ENCODE data around the gene PARP12. TPM values are rescaled to one million over a fixed set of nuclear protein-coding genes. Genes with fewer than 3 reads are reported as not detected.

Gene PARP12
- total and polyA plus RNA-seq, 5 experiments from 2014 or later = 18.9 to 106 (median 34.6) TPM

GRCh38 chr7:140029072-140029471, 33.7 kb downstream of the PARP12 start:
- no peak for ATAC-seq
- Mint-ChIP-seq H3K27me3 (no peaks in the 10 kb centered on the region), H3K36me3 (peaks cover 3 to 86% (median 38%) of the 10 kb centered on the region in 3 donors), H3K9me3 (no peaks in the 10 kb centered on the region), H3K4me3 (no peak overlapping the region), H3K4me1 (peaks cover 3 to 9% (median 6%) of the 10 kb centered on the region in 4 donors), H3K27ac (no peak overlapping the region)
- POLR2A ChIA-PET = no interaction called here
- no peak for DNase-seq

GRCh38 chr7:140028311-140028710, 34.4 kb downstream of the PARP12 start:
- Mint-ChIP-seq H3K27ac (peak overlapping the region in 5 of 10 donors; percentile 9 to 79 (median 53)), H3K27me3 (no peaks in the 10 kb centered on the region), H3K4me3 (no peak overlapping the region), H3K9me3 (no peaks in the 10 kb centered on the region), H3K4me1 (peaks cover 2 to 6% (median 5%) of the 10 kb centered on the region in 4 donors), H3K36me3 (peaks cover 3 to 86% (median 31%) of the 10 kb centered on the region in 3 donors)
- no peak for ATAC-seq
- DNase-seq = no peak
- POLR2A ChIA-PET = no interaction called here

GRCh38 chr7:140027858-140028257, 34.9 kb downstream of the PARP12 start:
- H3K9me3 Mint-ChIP-seq = no peaks in the 10 kb centered on the region
- POLR2A ChIA-PET = no interaction called here
- H3K4me3 Mint-ChIP-seq = no peak overlapping the region
- H3K36me3 Mint-ChIP-seq = peaks cover 3 to 87% (median 29%) of the 10 kb centered on the region in 3 donors
- peaks cover 0 to 4% (median 4%) of the 10 kb centered on the region in 4 donors for H3K4me1 Mint-ChIP-seq
- ATAC-seq (no peak), DNase-seq (no peak)
- H3K27me3 Mint-ChIP-seq = no peaks in the 10 kb centered on the region
- H3K27ac Mint-ChIP-seq = peak overlapping the region in 3 of 10 donors; percentile 53 to 79 (median 76)

GRCh38 chr7:140026935-140027334, 35.8 kb downstream of the PARP12 start:
- POLR2A ChIA-PET = interaction anchor here (0.6 kb wide), 1 partner anchor 33 kb away, joined by 8 read pairs; no protein-coding TSS in a partner anchor
- H3K36me3 Mint-ChIP-seq = peaks cover 3 to 88% (median 29%) of the 10 kb centered on the region in 3 donors

GRCh38 chr7:140025814-140026433, 36.8 kb downstream of the PARP12 start:
- POLR2A ChIA-PET = no interaction called here
- Mint-ChIP-seq H3K27ac (peak overlapping the region in 3 of 10 donors; percentile 41 to 82 (median 62)), H3K4me3 (no peak overlapping the region), H3K27me3 (no peaks in the 10 kb centered on the region), H3K9me3 (no peaks in the 10 kb centered on the region), H3K4me1 (peaks cover 0 to 7% (median 4%) of the 10 kb centered on the region in 4 donors), H3K36me3 (peaks cover 3 to 82% (median 25%) of the 10 kb centered on the region in 3 donors)
- ATAC-seq (no peak), DNase-seq (no peak)

More at GRCh38 chr7:140026935-140027334, 35.8 kb downstream of the PARP12 start:
- peak overlapping the region in 1 of 10 donors; percentile 40 for H3K27ac Mint-ChIP-seq
- H3K4me1 Mint-ChIP-seq = peaks cover 0 to 3% (median 2%) of the 10 kb centered on the region in 4 donors
- H3K27me3 Mint-ChIP-seq = no peaks in the 10 kb centered on the region
- no peak overlapping the region for H3K4me3 Mint-ChIP-seq
- DNase-seq = no peak
- ATAC-seq = no peak
- H3K9me3 Mint-ChIP-seq = no peaks in the 10 kb centered on the region

- Mint-ChIP-seq H3K4me1 (peaks cover 0 to 7% (median 4%) of the 10 kb centered on the region in 4 donors), H3K36me3 (peaks cover 3 to 77% (median 20%) of the 10 kb centered on the region in 3 donors)
- POLR2A ChIA-PET = no interaction called here
Observed at GRCh38 chr7:140025241-140025640, 37.5 kb downstream of the PARP12 start.

GRCh38 chr7:140024585-140024984, 38.2 kb downstream of the PARP12 start:
- POLR2A ChIA-PET = interaction anchor here (0.5 kb wide), 1 partner anchor 420 kb away, joined by 3 read pairs; no protein-coding TSS in a partner anchor
- H3K36me3 Mint-ChIP-seq = peaks cover 3 to 70% (median 20%) of the 10 kb centered on the region in 3 donors
- H3K27me3 Mint-ChIP-seq = no peaks in the 10 kb centered on the region
- no peak for ATAC-seq
- H3K4me1 Mint-ChIP-seq = peaks cover 0 to 6% (median 3%) of the 10 kb centered on the region in 4 donors
- no peak for DNase-seq
- H3K9me3 Mint-ChIP-seq = no peaks in the 10 kb centered on the region
- no peak overlapping the region for H3K4me3 Mint-ChIP-seq
- H3K27ac Mint-ChIP-seq = peak overlapping the region in 4 of 10 donors; percentile 7 to 63 (median 38)

More at GRCh38 chr7:140025241-140025640, 37.5 kb downstream of the PARP12 start:
- ATAC-seq (no peak), DNase-seq (no peak)
- Mint-ChIP-seq H3K27me3 (no peaks in the 10 kb centered on the region), H3K27ac (peak overlapping the region in 1 of 10 donors; percentile 62), H3K4me3 (no peak overlapping the region), H3K9me3 (no peaks in the 10 kb centered on the region)

- peak overlapping the region in 1 of 10 donors; percentile 63 for H3K27ac Mint-ChIP-seq
- H3K4me1 Mint-ChIP-seq = peaks cover 0 to 9% (median 3%) of the 10 kb centered on the region in 4 donors
- no peak overlapping the region for H3K4me3 Mint-ChIP-seq
- DNase-seq (no peak), ATAC-seq (no peak)
- no peaks in the 10 kb centered on the region for H3K27me3 Mint-ChIP-seq
- H3K36me3 Mint-ChIP-seq = peaks cover 3 to 62% (median 18%) of the 10 kb centered on the region in 3 donors
- no peaks in the 10 kb centered on the region for H3K9me3 Mint-ChIP-seq
- POLR2A ChIA-PET = interaction anchor here (0.6 kb wide), 1 partner anchor 38 kb away, joined by 3 read pairs; no protein-coding TSS in a partner anchor
Observed at GRCh38 chr7:140023728-140024127, 39.0 kb downstream of the PARP12 start.

GRCh38 chr7:140022582-140023211, 40.1 kb downstream of the PARP12 start:
- POLR2A ChIA-PET = no interaction called here

GRCh38 chr7:140021603-140022002, 41.1 kb downstream of the PARP12 start:
- DNase-seq (no peak), ATAC-seq (no peak)
- H3K4me1 Mint-ChIP-seq = peaks cover 0 to 7% (median 3%) of the 10 kb centered on the region in 4 donors
- H3K9me3 Mint-ChIP-seq = no peaks in the 10 kb centered on the region
- H3K4me3 Mint-ChIP-seq = no peak overlapping the region
- peak overlapping the region in 4 of 10 donors; percentile 48 to 69 (median 55) for H3K27ac Mint-ChIP-seq
- no peaks in the 10 kb centered on the region for H3K27me3 Mint-ChIP-seq
- POLR2A ChIA-PET = no interaction called here
- H3K36me3 Mint-ChIP-seq = peaks cover 3 to 43% (median 12%) of the 10 kb centered on the region in 3 donors

More at GRCh38 chr7:140022582-140023211, 40.1 kb downstream of the PARP12 start:
- Mint-ChIP-seq H3K4me3 (no peak overlapping the region), H3K27ac (peak overlapping the region in 5 of 10 donors; percentile 18 to 85 (median 69)), H3K36me3 (peaks cover 3 to 52% (median 14%) of the 10 kb centered on the region in 3 donors), H3K9me3 (no peaks in the 10 kb centered on the region), H3K4me1 (peaks cover 0 to 7% (median 3%) of the 10 kb centered on the region in 4 donors), H3K27me3 (no peaks in the 10 kb centered on the region)
- DNase-seq = no peak
- ATAC-seq = no peak

GRCh38 chr7:140019606-140020005, 43.1 kb downstream of the PARP12 start:
- Mint-ChIP-seq H3K9me3 (no peaks in the 10 kb centered on the region), H3K4me3 (no peak overlapping the region), H3K4me1 (peaks cover 0 to 7% (median 3%) of the 10 kb centered on the region in 4 donors), H3K27ac (peak overlapping the region in 1 of 10 donors; percentile 31), H3K36me3 (peaks cover 0 to 26% (median 6%) of the 10 kb centered on the region in 3 donors), H3K27me3 (no peaks in the 10 kb centered on the region)
- POLR2A ChIA-PET = interaction anchor here (0.7 kb wide), 1 partner anchor 466 kb away, joined by 3 read pairs; no protein-coding TSS in a partner anchor
- DNase-seq = no peak
- no peak for ATAC-seq

- Mint-ChIP-seq H3K36me3 (peaks cover 0 to 22% (median 2%) of the 10 kb centered on the region in 3 donors), H3K27ac (peak overlapping the region in 4 of 10 donors; percentile 22 to 46 (median 34)), H3K27me3 (no peaks in the 10 kb centered on the region), H3K9me3 (no peaks in the 10 kb centered on the region), H3K4me3 (no peak overlapping the region), H3K4me1 (peaks cover 0 to 7% (median 3%) of the 10 kb centered on the region in 4 donors)
- no peak for DNase-seq
- POLR2A ChIA-PET = no interaction called here
- no peak for ATAC-seq
Observed at GRCh38 chr7:140019172-140019571, 43.6 kb downstream of the PARP12 start.
